ENCODE results near the gene SKAP2. TPM values are rescaled to one million over a fixed set of nuclear protein-coding genes. Genes with fewer than 3 reads are reported as not detected.

The SKAP2 gene
- total RNA-seq, 1 experiment from 2014 or later = 3.2 TPM

DNA sequence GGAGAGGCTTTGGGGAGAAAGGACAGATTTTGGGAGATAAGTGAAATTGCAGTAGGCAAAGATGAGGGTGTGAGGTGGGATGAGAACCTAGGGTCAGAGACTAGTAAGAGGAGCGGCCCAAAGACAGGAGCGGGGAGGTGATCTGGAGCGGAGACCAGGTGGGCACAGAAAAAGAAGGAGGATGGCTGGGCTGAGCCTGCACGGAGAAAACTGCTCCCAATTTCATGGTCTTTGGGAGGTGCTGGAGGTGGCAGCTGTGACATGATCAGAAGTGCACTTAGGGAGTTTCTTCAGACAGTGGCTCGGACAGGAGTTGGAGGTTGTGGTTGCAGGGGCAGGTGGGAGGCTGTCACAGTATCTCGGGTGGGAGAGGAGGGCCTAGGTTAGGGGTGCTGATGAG is 232.8 kb downstream of the SKAP2 start:
- no peak overlapping the region for H2AFZ ChIP-seq (ENCODE audit: low read length)
- no peak overlapping the region for H2BK120ac ChIP-seq (ENCODE audit: low read depth, low read length, poor library complexity, severe bottlenecking)
- no peak overlapping the region for H3K9ac ChIP-seq (ENCODE audit: extremely low read depth, insufficient read length, low read length)
- TF ChIP-seq CTCF (conservative IDR thresholded peaks at IDR 0.05) = no peak
- 0 out of 4 replicates have a peak, but pooled peaks cover 0 to 2% of the 10 kb centered on the region in 2 experiments for H3K4me1 Mint-ChIP-seq
- H3K4me1 ChIP-seq (ENCODE audit: insufficient read depth, low read length) = no peaks in the 10 kb centered on the region
- no peak overlapping the region for H2BK5ac ChIP-seq (ENCODE audit: insufficient read length, low read length)
- no peaks in the 10 kb centered on the region for H3K23me2 ChIP-seq (ENCODE audit: insufficient read length, low read depth, low read length, poor library complexity, severe bottlenecking)
- no peak overlapping the region for H3K4ac ChIP-seq (ENCODE audit: low read depth, low read length)
- H3K27ac Mint-ChIP-seq = no peak overlapping the region
- H3K14ac ChIP-seq (ENCODE audit: insufficient read depth, low read length) = no peak overlapping the region
- WGBS (ENCODE audit: extremely low coverage, insufficient read length, low lambda C conversion rate) = no CpG with 5 or more reads among the region's 6 CpGs
- H3K27me3 Mint-ChIP-seq (ENCODE audit: low read depth) = no peaks in the 10 kb centered on the region
- H3K23ac ChIP-seq (ENCODE audit: insufficient read length, low read depth, low read length) = no peak overlapping the region
- no peak overlapping the region for H3K27ac ChIP-seq (ENCODE audit: insufficient read length, low read depth, low read length)
- no peaks in the 10 kb centered on the region for H3K79me1 ChIP-seq (ENCODE audit: insufficient read depth, low read depth, low read length, poor library complexity, severe bottlenecking)
- H3K4me3 Mint-ChIP-seq = no peak overlapping the region
- H4K5ac ChIP-seq (ENCODE audit: insufficient read length, low read depth, low read length) = no peak overlapping the region
- no peak overlapping the region for H2BK20ac ChIP-seq (ENCODE audit: low read depth, low read length, poor library complexity, severe bottlenecking)
- H4K8ac ChIP-seq (replicated peaks; ENCODE audit: insufficient read length, low read depth, low read length) = no peak overlapping the region
- no peaks in the 10 kb centered on the region for H3K27me3 ChIP-seq (ENCODE audit: insufficient read depth, low read length)
- no peak overlapping the region for H3K18ac ChIP-seq (ENCODE audit: insufficient read length, low read depth, low read length)
- H3K79me2 ChIP-seq (ENCODE audit: insufficient read depth, low read length) = no peaks in the 10 kb centered on the region
- H2AK5ac ChIP-seq (ENCODE audit: insufficient read length, low read length) = no peak overlapping the region
- H3K9me3 Mint-ChIP-seq = no peaks in the 10 kb centered on the region
- H3T11ph ChIP-seq (ENCODE audit: low read length) = no peak overlapping the region
- no peaks in the 10 kb centered on the region for H4K20me1 ChIP-seq (ENCODE audit: control insufficient read depth, insufficient read depth, insufficient read length)
- no peaks in the 10 kb centered on the region for H3K36me3 Mint-ChIP-seq (ENCODE audit: insufficient read depth in 1 of 3, low read depth in 3 of 3)
- H3K56ac ChIP-seq (ENCODE audit: insufficient read length, low read depth, low read length) = no peak overlapping the region
- H2BK15ac ChIP-seq (ENCODE audit: low read depth, low read length) = no peak overlapping the region
- no peak overlapping the region for H4K91ac ChIP-seq (ENCODE audit: insufficient read length, low read depth, low read length)
- no peak overlapping the region for H2BK12ac ChIP-seq (ENCODE audit: insufficient read length, low read depth, low read length)
- H3K4me2 ChIP-seq (ENCODE audit: insufficient read depth, insufficient read length, low read length) = no peak overlapping the region
- no peak for DNase-seq
- no peaks in the 10 kb centered on the region for H3K9me3 ChIP-seq (ENCODE audit: control insufficient read depth, low read depth, low read length)

Data from H9 (cell line).